Smooth muscle cell (in vitro differentiated cells): ENCODE data around the gene ICAM3. TPM values are rescaled to one million over a fixed set of nuclear protein-coding genes. Genes with fewer than 3 reads are reported as not detected.

Source experiments
- DNase-seq: peaks from one replicate; lab custom pipeline; 2025; ENCODE audit not compliant: unreplicated experiment; lab: John Stamatoyannopoulos, UW
- H2AFZ ChIP-seq: fragments of 200-600 bp; sonication (generic); 2 replicates; pipeline ENCODE4 v1.6.0; 2016; ENCODE audit warnings: antibody characterized with exemption, low read depth, mild to moderate bottlenecking
- H3F3A ChIP-seq: fragments of 200-600 bp; sonication (generic); 2 replicates; pipeline ENCODE4 v1.6.0; 2017; ENCODE audit warnings: antibody characterized with exemption, low read depth
- H3K27ac ChIP-seq: fragments of 200-600 bp; sonication (generic); 2 replicates; pipeline ENCODE4 v1.5.1; 2016; ENCODE audit warnings: low read depth, mild to moderate bottlenecking
- H3K27me3 ChIP-seq: fragments of 200-600 bp; sonication (generic); 2 replicates; pipeline ENCODE4 v1.6.1; 2016; ENCODE audit warnings: low read depth, mild to moderate bottlenecking
- H3K36me3 ChIP-seq: fragments of 200-600 bp; sonication (generic); 2 replicates; pipeline ENCODE4 v1.5.1; 2016; ENCODE audit warnings: low read depth
- H3K4me1 ChIP-seq: fragments of 200-600 bp; sonication (generic); 2 replicates; pipeline ENCODE4 v1.5.1; 2016; ENCODE audit warnings: low read depth
- H3K4me2 ChIP-seq: fragments of 200-600 bp; sonication (generic); 2 replicates; pipeline ENCODE4 v1.6.0; 2016; ENCODE audit warnings: mild to moderate bottlenecking
- H3K4me3 ChIP-seq: fragments of 200-600 bp; sonication (generic); 2 replicates; pipeline ENCODE4 v1.5.1; 2016; ENCODE audit warnings: mild to moderate bottlenecking
- H3K79me2 ChIP-seq: fragments of 200-600 bp; sonication (generic); 2 replicates; pipeline ENCODE4 v1.6.0; 2016; ENCODE audit warnings: low read depth, mild to moderate bottlenecking
- H3K9ac ChIP-seq: fragments of 200-600 bp; sonication (generic); 2 replicates; pipeline ENCODE4 v1.6.0; 2016; ENCODE audit warnings: low read depth
- H3K9me3 ChIP-seq: fragments of 200-600 bp; sonication (generic); replicated peaks from 2 replicates; pipeline ENCODE4 v1.5.1; 2016; ENCODE audit warnings: low read depth
- H4K20me1 ChIP-seq: fragments of 200-600 bp; sonication (generic); 2 replicates; pipeline ENCODE4 v1.6.0; 2016; ENCODE audit warnings: low read depth
- CTCF ChIP-seq: fragments of 200-600 bp; sonication (generic); IDR thresholded peaks from 2 replicates; pipeline ENCODE4 v1.5.1; 2017; ENCODE audit warnings: borderline replicate concordance, mild to moderate bottlenecking, antibody characterized with exemption; ENCODE audit not compliant: insufficient read depth, poor library complexity, severe bottlenecking
- WGBS: methylation state at CpG from one replicate; pipeline ENCODE4 v1.1.7; 2016; ENCODE audit warnings: low lambda C conversion rate; 5-methylcytosine and 5-hydroxymethylcytosine counted together
- polyA plus RNA-seq: library from polyadenylated mRNA; unstranded; fragments of >200 nt; fragmentation: Nextera tagmentation; extraction: Ambion mirVana; gene quantifications from 2 replicates; pipeline ENCODE4 v1.2.1, GENCODE V29; 2016
- small RNA-seq: library from RNA; depleted of rRNA; stranded (forward); fragments of <200 nt; gene quantifications from one replicate; pipeline ENCODE3, GENCODE V24; 2014
- total RNA-seq: library from RNA; depleted of rRNA; stranded (reverse); fragments of >200 nt; gene quantifications from 2 replicates; pipeline ENCODE4 v1.2.3, GENCODE V29; 2014

ICAM3 gene
- total and polyA plus RNA-seq, 2 experiments from 2014 or later: 6.5 to 31.3 TPM

GRCh38 chr19:10285393-10285792, 54.0 kb downstream of the ICAM3 start:
- no peak overlapping the region for H3K27ac ChIP-seq
- H2AFZ ChIP-seq: no peak overlapping the region
- peaks cover 26% of the 10 kb centered on the region for H3K4me1 ChIP-seq
- H3K27me3 ChIP-seq: peaks cover 39% of the 10 kb centered on the region
- H3K79me2 ChIP-seq: no peaks in the 10 kb centered on the region
- no peaks in the 10 kb centered on the region for H3K9me3 ChIP-seq
- no peak overlapping the region for H3K4me2 ChIP-seq
- H3K9ac ChIP-seq: no peak overlapping the region
- H3K4me3 ChIP-seq: no peak overlapping the region
- 92% methylated on average over 4 of the region's 4 CpGs for WGBS
- H4K20me1 ChIP-seq: no peaks in the 10 kb centered on the region
- no peaks in the 10 kb centered on the region for H3F3A ChIP-seq
- no peak for TF ChIP-seq CTCF
- no peaks in the 10 kb centered on the region for H3K36me3 ChIP-seq
- no peak for DNase-seq

- Histone ChIP-seq H3K4me2 (no peak overlapping the region), H3K27ac (no peak overlapping the region), H3K27me3 (peaks cover 34% of the 10 kb centered on the region), H3K9ac (no peak overlapping the region), H3K36me3 (no peaks in the 10 kb centered on the region), H4K20me1 (no peaks in the 10 kb centered on the region), H3K9me3 (no peaks in the 10 kb centered on the region), H3F3A (no peaks in the 10 kb centered on the region), H3K4me1 (peaks cover 22% of the 10 kb centered on the region), H3K4me3 (no peak overlapping the region), H2AFZ (no peak overlapping the region), H3K79me2 (no peaks in the 10 kb centered on the region)
- TF ChIP-seq CTCF: no peak
- WGBS: 98% methylated on average over 13 of the region's 13 CpGs
- no peak for DNase-seq
These were observed 54.5 kb downstream of the ICAM3 start for GRCh38 chr19:10284960-10285278.

- Histone ChIP-seq H3K4me3 (no peak overlapping the region), H3K36me3 (no peaks in the 10 kb centered on the region), H3K9me3 (no peaks in the 10 kb centered on the region), H3K79me2 (no peaks in the 10 kb centered on the region), H3K4me1 (peaks cover 18% of the 10 kb centered on the region), H3K27ac (no peak overlapping the region), H3F3A (no peaks in the 10 kb centered on the region), H3K27me3 (peaks cover 28% of the 10 kb centered on the region), H4K20me1 (no peaks in the 10 kb centered on the region), H3K4me2 (no peak overlapping the region), H2AFZ (no peak overlapping the region), H3K9ac (no peak overlapping the region)
- DNase-seq: no peak
- 94% methylated on average over 32 of the region's 34 CpGs for WGBS
- no peak for TF ChIP-seq CTCF
These were observed 55.1 kb downstream of the ICAM3 start for GRCh38 chr19:10284065-10284959.

Small RNA genes within 50 kb of the gene (small RNA-seq; reads per million reads assigned to genes)
- gene AC011511.1 (not detected), gene AC011511.4 (not detected)

Other genes with a start within 250 kb of the ICAM3 start
- gene ANGPTL6, start 236.9 kb downstream of the ICAM3 start, total RNA-seq: 3.5 and 5.5 TPM in 2 replicates
- gene ANGPTL6, start 236.9 kb downstream of the ICAM3 start, polyA plus RNA-seq: 7.2 and 8.6 TPM in 2 replicates
- gene PPAN, start 233.3 kb downstream of the ICAM3 start, total RNA-seq: 9.7 and 11.1 TPM in 2 replicates
- 22.6 and 25.6 TPM in 2 replicates for gene PPAN, start 233.3 kb downstream of the ICAM3 start, polyA plus RNA-seq
- gene P2RY11, start 227.9 kb downstream of the ICAM3 start, total RNA-seq: 1.5 and 2.0 TPM in 2 replicates
- 3.8 and 9.7 TPM in 2 replicates for gene P2RY11, start 227.9 kb downstream of the ICAM3 start, polyA plus RNA-seq
- gene EIF3G, start 219.7 kb downstream of the ICAM3 start, total RNA-seq: 138 and 164 TPM in 2 replicates
- 185 and 196 TPM in 2 replicates for gene EIF3G, start 219.7 kb downstream of the ICAM3 start, polyA plus RNA-seq
- gene DNMT1, start 144.7 kb downstream of the ICAM3 start, total RNA-seq: 37.6 and 39.5 TPM in 2 replicates
- 56.7 and 78.4 TPM in 2 replicates for gene DNMT1, start 144.7 kb downstream of the ICAM3 start, polyA plus RNA-seq
- gene S1PR2, start 108.3 kb downstream of the ICAM3 start, total RNA-seq: 6.4 and 9.8 TPM in 2 replicates
- 6.5 and 7.4 TPM in 2 replicates for gene S1PR2, start 108.3 kb downstream of the ICAM3 start, polyA plus RNA-seq
- 36.4 and 47.8 TPM in 2 replicates for gene MRPL4, start 87.4 kb downstream of the ICAM3 start, total RNA-seq
- 63.5 and 72.1 TPM in 2 replicates for gene MRPL4, start 87.4 kb downstream of the ICAM3 start, polyA plus RNA-seq
- 4.6 and 10.4 TPM in 2 replicates for gene ICAM1, start 68.5 kb downstream of the ICAM3 start, total RNA-seq
- gene ICAM1, start 68.5 kb downstream of the ICAM3 start, polyA plus RNA-seq: 9.2 and 9.7 TPM in 2 replicates
- gene ICAM4, start 52.7 kb downstream of the ICAM3 start, total RNA-seq: 0.90 and 1.9 TPM in 2 replicates
- 2.2 and 3.4 TPM in 2 replicates for gene ICAM4, start 52.7 kb downstream of the ICAM3 start, polyA plus RNA-seq
- 1.9 and 4.0 TPM in 2 replicates for gene ICAM5, start 49.7 kb downstream of the ICAM3 start, total RNA-seq
- gene ICAM5, start 49.7 kb downstream of the ICAM3 start, polyA plus RNA-seq: 4.4 and 6.4 TPM in 2 replicates
- 2.9 TPM in 1 of 2 replicates, not detected in the other for gene ZGLP1, start 29.8 kb downstream of the ICAM3 start, total RNA-seq
- 4.8 and 6.1 TPM in 2 replicates for gene ZGLP1, start 29.8 kb downstream of the ICAM3 start, polyA plus RNA-seq
- gene FDX2, start 23.6 kb downstream of the ICAM3 start, total RNA-seq: 7.6 and 15.3 TPM in 2 replicates
- 39.1 and 46.0 TPM in 2 replicates for gene FDX2, start 23.6 kb downstream of the ICAM3 start, polyA plus RNA-seq
- 8.3 and 18.3 TPM in 2 replicates for gene RAVER1, start 6.1 kb downstream of the ICAM3 start, total RNA-seq
- gene RAVER1, start 6.1 kb downstream of the ICAM3 start, polyA plus RNA-seq: 35.5 and 43.0 TPM in 2 replicates
- 52.5 and 53.1 TPM in 2 replicates for gene TYK2, start 40.9 kb upstream of the ICAM3 start, total RNA-seq
- 90.8 and 98.4 TPM in 2 replicates for gene TYK2, start 40.9 kb upstream of the ICAM3 start, polyA plus RNA-seq
- 98.4 and 103 TPM in 2 replicates for gene CDC37, start 63.9 kb upstream of the ICAM3 start, total RNA-seq
- gene CDC37, start 63.9 kb upstream of the ICAM3 start, polyA plus RNA-seq: 186 and 198 TPM in 2 replicates
- 2.7 and 3.3 TPM in 2 replicates for gene PDE4A, start 80.9 kb upstream of the ICAM3 start, total RNA-seq
- gene PDE4A, start 80.9 kb upstream of the ICAM3 start, polyA plus RNA-seq: 12.3 and 16.4 TPM in 2 replicates
- gene KEAP1, start 163.7 kb upstream of the ICAM3 start, total RNA-seq: 24.9 and 39.3 TPM in 2 replicates
- gene KEAP1, start 163.7 kb upstream of the ICAM3 start, polyA plus RNA-seq: 53.1 and 60.4 TPM in 2 replicates
- 5.3 and 6.3 TPM in 2 replicates for gene S1PR5, start 177.8 kb upstream of the ICAM3 start, total RNA-seq
- gene S1PR5, start 177.8 kb upstream of the ICAM3 start, polyA plus RNA-seq: 6.8 and 9.0 TPM in 2 replicates
- 12.9 and 13.8 TPM in 2 replicates for gene ATG4D, start 204.3 kb upstream of the ICAM3 start, total RNA-seq
- 19.0 and 29.7 TPM in 2 replicates for gene ATG4D, start 204.3 kb upstream of the ICAM3 start, polyA plus RNA-seq
- gene KRI1, start 226.4 kb upstream of the ICAM3 start, total RNA-seq: 4.9 and 7.1 TPM in 2 replicates
- 10.1 and 18.0 TPM in 2 replicates for gene KRI1, start 226.4 kb upstream of the ICAM3 start, polyA plus RNA-seq
- gene CDKN2D, start 229.4 kb upstream of the ICAM3 start, total RNA-seq: 5.4 and 10.1 TPM in 2 replicates
- 22.2 and 25.3 TPM in 2 replicates for gene CDKN2D, start 229.4 kb upstream of the ICAM3 start, polyA plus RNA-seq
- 19.8 and 37.1 TPM in 2 replicates for gene AP1M2, start 247.7 kb upstream of the ICAM3 start, total RNA-seq
- gene AP1M2, start 247.7 kb upstream of the ICAM3 start, polyA plus RNA-seq: 8.8 and 30.2 TPM in 2 replicates